Tibial nerve (tissue), 4 donors: ENCODE results near the gene PCDHGB4. TPM values are rescaled to one million over a fixed set of nuclear protein-coding genes. Genes with fewer than 3 reads are reported as not detected.
"Not testable (repeated sequence)": the region's sequence is repeated elsewhere in the genome, so short reads cannot be mapped to it uniquely, and the experiment has no call there.

Experiments used
- DNase-seq, 2 donors: peaks; one replicate each; pipeline ENCODE4 v3.0.0-alpha.2; 2019; ENCODE audit warnings: low spot score in 2 of 2
- H3K27ac ChIP-seq, 4 donors: fragments of 200-600 bp; sonication (generic) in 3 of 4; one replicate each; pipeline ENCODE4 v1.5.1; 2017 to 2019; ENCODE audit warnings: mild to moderate bottlenecking in 1 of 4
- H3K27me3 ChIP-seq, 2 donors: fragments of 200-600 bp; sonication (generic) in 1 of 2; one replicate each; pipeline versions ENCODE4 v1.5.1 to v1.6.0; 2017 to 2019
- H3K36me3 ChIP-seq, 3 donors: fragments of 200-600 bp; sonication (generic); one replicate each; pipeline ENCODE4 v1.5.1; 2018 to 2019
- H3K4me1 ChIP-seq, 4 donors: fragments of 200-600 bp; sonication (generic) in 3 of 4; one replicate each; pipeline ENCODE4 v1.5.1; 2017 to 2019
- H3K4me3 ChIP-seq, 4 donors: fragments of 200-600 bp; sonication (generic) in 3 of 4; one replicate each; pipeline ENCODE4 v1.5.1; 2017 to 2019; ENCODE audit warnings: mild to moderate bottlenecking in 1 of 4, moderate library complexity in 1 of 4
- H3K9me3 ChIP-seq, 4 donors: fragments of 200-600 bp; sonication (generic) in 3 of 4; one replicate each; pipeline ENCODE4 v1.5.1; 2017 to 2019
- EP300 ChIP-seq, 2 donors: sonication (generic); formaldehyde crosslinking; IDR thresholded peaks; one replicate each; pipeline ENCODE4 v1.6.1; 2017; ENCODE audit warnings: antibody characterized with exemption in 2 of 2, mild to moderate bottlenecking in 1 of 2
- POLR2A ChIP-seq, 2 donors: fragments of 450-650 bp; IDR thresholded peaks; one replicate each; pipeline ENCODE4 v1.6.1; 2017; ENCODE audit warnings: antibody characterized with exemption in 2 of 2, mild to moderate bottlenecking in 2 of 2, moderate library complexity in 2 of 2
- whole genome bisulfite sequencing, 2 donors: methylation state at CpG; one replicate each; pipeline ENCODE4 v1.1.5; 2018; 5-methylcytosine and 5-hydroxymethylcytosine counted together
- total RNA-seq, 4 donors: library from RNA; depleted of rRNA; stranded (reverse); fragments of >200 nt; gene quantifications; one replicate each; pipeline ENCODE4 v1.1.0, GENCODE V29; 2016
- TF ChIP-seq, protein P1 (sequence below), 5 experiments: fragments of 200-600 bp in 3 of 5; fragments of 450-650 bp in 2 of 5; sonication (generic) in 3 of 5; IDR thresholded peaks; one replicate each; pipeline ENCODE4 v1.5.1; 2016 to 2019; ENCODE audit warnings: antibody characterized with exemption in 5 of 5, mild to moderate bottlenecking in 3 of 5, moderate library complexity in 2 of 5

PCDHGB4 gene
- total RNA-seq, 4 donors from 2014 or later: 9.3 to 12.3 (median 11.1) TPM

DNA sequence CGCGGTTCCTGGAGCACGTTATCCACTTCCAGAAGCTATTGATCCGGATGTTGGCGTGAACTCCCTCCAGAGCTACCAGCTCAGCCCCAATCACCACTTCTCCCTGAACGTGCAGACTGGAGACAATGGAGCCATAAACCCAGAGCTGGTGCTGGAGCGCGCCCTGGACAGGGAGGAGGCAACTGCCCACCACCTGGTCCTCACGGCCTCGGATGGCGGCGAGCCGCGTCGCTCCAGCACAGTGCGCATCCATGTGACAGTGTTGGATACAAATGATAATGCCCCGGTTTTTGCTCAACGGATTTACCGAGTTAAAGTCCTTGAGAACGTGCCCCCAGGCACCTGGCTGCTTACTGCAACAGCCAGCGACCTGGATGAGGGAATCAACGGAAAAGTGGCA is 15.9 kb downstream of the PCDHGB4 start:
- whole genome bisulfite sequencing, 2 donors: 35 to 39% methylated on average over 22 of the region's 22 CpGs
- peak overlapping the region in 1 of 4 donors; percentile 34 for H3K4me3 ChIP-seq
- H3K27me3 ChIP-seq: no peaks in the 10 kb centered on the region
- H3K9me3 ChIP-seq: peaks cover 0 to 97% (median 52%) of the 10 kb centered on the region in 4 donors
- H3K4me1 ChIP-seq: no peaks in the 10 kb centered on the region
- no peak for DNase-seq
- no peak overlapping the region for H3K27ac ChIP-seq
- H3K36me3 ChIP-seq: peaks cover 0 to 22% (median 0%) of the 10 kb centered on the region in 3 donors
- TF ChIP-seq POLR2A (IDR thresholded peaks at IDR 0.05): no peak
- TF ChIP-seq, protein P1, sequence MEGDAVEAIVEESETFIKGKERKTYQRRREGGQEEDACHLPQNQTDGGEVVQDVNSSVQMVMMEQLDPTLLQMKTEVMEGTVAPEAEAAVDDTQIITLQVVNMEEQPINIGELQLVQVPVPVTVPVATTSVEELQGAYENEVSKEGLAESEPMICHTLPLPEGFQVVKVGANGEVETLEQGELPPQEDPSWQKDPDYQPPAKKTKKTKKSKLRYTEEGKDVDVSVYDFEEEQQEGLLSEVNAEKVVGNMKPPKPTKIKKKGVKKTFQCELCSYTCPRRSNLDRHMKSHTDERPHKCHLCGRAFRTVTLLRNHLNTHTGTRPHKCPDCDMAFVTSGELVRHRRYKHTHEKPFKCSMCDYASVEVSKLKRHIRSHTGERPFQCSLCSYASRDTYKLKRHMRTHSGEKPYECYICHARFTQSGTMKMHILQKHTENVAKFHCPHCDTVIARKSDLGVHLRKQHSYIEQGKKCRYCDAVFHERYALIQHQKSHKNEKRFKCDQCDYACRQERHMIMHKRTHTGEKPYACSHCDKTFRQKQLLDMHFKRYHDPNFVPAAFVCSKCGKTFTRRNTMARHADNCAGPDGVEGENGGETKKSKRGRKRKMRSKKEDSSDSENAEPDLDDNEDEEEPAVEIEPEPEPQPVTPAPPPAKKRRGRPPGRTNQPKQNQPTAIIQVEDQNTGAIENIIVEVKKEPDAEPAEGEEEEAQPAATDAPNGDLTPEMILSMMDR (IDR thresholded peaks at IDR 0.05): no peak
- TF ChIP-seq EP300 (IDR thresholded peaks at IDR 0.05): no peak

DNA sequence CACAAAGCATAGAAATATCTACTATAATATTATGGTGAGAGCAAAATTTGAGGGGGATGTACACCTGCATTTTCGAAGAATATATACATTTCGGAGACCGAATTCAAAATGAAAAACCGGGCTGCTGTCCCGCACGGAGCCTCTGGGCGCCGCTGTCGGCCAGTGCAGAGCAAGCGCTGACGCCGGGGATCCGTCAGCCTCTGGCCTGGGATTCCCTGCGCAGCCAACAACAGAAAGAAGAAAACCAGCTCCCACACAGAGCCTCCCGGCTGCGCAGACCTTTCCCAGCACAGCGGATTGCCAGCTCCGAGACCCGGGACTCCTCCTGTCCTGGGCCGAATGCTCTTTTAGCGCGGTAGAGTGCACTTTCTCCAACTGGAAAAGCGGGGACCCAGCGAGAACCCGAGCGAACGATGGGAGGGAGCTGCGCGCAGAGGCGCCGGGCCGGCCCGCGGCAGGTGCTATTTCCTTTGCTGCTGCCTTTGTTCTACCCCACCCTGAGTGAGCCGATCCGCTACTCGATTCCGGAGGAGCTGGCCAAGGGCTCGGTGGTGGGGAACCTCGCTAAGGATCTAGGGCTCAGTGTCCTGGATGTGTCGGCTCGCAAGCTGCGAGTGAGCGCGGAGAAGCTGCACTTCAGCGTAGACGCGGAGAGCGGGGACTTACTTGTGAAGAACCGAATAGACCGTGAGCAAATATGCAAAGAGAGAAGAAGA is 20.4 kb downstream of the PCDHGB4 start, which contains the start of gene PCDHGB6:
TSS of gene PCDHGB6 (plus strand) at position 232 of the 716 bp plus-strand sequence. CDS start at position 414, 182 bp downstream.
- Histone ChIP-seq H3K9me3 (peaks cover 3 to 99% (median 46%) of the 10 kb centered on the region in 4 donors), H3K4me3 (peak within 1 kb of the TSS in 3 of 4 donors; percentile 7 to 42 (median 16)), H3K36me3 (peaks cover 0 to 42% (median 0%) of the 10 kb centered on the region in 3 donors)
- DNase-seq, H3K27me3 ChIP-seq, H3K4me1 ChIP-seq, H3K27ac ChIP-seq: not testable (repeated sequence)
- WGBS, 2 donors: 13% methylated on average over 37 to 41 of the region's 51 CpGs
- TF ChIP-seq, protein P1 (IDR thresholded peaks at IDR 0.05): peak; percentile 9 to 53 (median 41)

DNA sequence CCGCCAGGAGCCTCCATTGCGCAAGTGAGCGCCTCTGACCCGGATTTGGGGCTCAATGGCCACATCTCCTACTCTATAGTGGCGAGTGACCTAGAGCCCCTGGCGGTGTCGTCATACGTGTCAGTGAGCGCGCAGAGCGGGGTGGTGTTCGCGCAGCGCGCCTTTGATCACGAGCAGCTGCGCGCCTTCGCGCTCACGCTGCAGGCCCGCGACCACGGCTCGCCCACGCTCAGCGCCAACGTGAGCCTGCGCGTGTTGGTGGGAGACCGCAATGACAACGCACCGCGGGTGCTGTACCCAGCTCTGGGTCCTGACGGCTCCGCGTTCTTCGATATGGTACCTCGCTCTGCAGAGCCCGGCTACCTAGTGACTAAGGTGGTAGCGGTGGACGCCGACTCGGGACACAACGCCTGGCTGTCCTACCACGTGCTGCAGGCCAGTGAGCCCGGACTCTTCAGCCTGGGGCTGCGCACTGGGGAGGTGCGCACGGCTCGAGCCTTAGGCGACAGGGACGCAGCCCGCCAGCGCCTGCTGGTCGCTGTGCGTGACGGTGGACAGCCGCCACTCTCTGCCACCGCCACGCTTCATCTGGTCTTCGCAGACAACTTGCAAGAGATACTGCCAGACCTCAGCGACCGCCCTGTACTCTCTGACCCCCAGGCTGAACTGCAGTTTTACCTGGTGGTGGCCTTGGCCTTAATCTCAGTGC is 22.3 kb downstream of the PCDHGB4 start:
- Histone ChIP-seq H3K27me3 (no peaks in the 10 kb centered on the region), H3K4me3 (no peak overlapping the region), H3K4me1 (peaks cover 0 to 4% (median 0%) of the 10 kb centered on the region in 4 donors), H3K36me3 (peaks cover 0 to 40% (median 0%) of the 10 kb centered on the region in 3 donors), H3K27ac (no peak overlapping the region), H3K9me3 (peaks cover 5 to 99% (median 48%) of the 10 kb centered on the region in 4 donors)
- no peak for DNase-seq
- TF ChIP-seq, protein P1 (IDR thresholded peaks at IDR 0.05): no peak
- no peak for TF ChIP-seq EP300 (IDR thresholded peaks at IDR 0.05)
- no peak for TF ChIP-seq POLR2A (IDR thresholded peaks at IDR 0.05)
- WGBS, 2 donors: 28% methylated on average over 20 to 48 of the region's 64 CpGs

DNA sequence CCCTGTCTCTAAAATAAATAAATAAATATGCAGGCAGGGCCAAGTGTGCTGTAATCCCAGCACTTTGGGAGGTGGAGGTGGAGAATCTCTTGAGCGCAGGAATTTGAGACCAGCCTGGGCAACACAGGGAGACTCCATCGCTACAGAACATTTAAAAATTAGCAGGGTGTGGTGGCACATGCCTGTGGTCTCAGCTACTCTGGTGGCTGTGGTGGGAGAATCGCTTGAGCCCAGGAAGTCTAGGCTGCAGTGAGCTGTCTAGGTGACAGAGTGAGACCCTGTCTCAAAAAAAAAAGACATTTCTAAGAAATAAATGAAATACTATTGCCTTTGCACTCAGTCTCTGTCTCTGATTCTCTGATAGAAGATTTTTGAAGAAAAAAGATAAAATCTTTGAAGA is 24.1 kb downstream of the PCDHGB4 start:
- 61 to 73% methylated on average over 3 of the region's 3 CpGs for WGBS, 2 donors
- Histone ChIP-seq H3K4me3 (no peak overlapping the region), H3K27me3 (no peaks in the 10 kb centered on the region), H3K36me3 (peaks cover 0 to 34% (median 0%) of the 10 kb centered on the region in 3 donors), H3K9me3 (peaks cover 5 to 99% (median 45%) of the 10 kb centered on the region in 4 donors), H3K4me1 (peaks cover 0 to 4% (median 0%) of the 10 kb centered on the region in 4 donors), H3K27ac (no peak overlapping the region)
- TF ChIP-seq, protein P1 (IDR thresholded peaks at IDR 0.05): no peak
- TF ChIP-seq EP300 (IDR thresholded peaks at IDR 0.05) (no peak), POLR2A (IDR thresholded peaks at IDR 0.05) (no peak)
- DNase-seq: no peak
